Natural killer cell (primary cell): ENCODE measurements around the gene TNIK. TPM values are rescaled to one million over a fixed set of nuclear protein-coding genes. Genes with fewer than 3 reads are reported as not detected.

ENCODE experiments used
- ATAC-seq, 3 donors: fragments of 150-1000 bp in 2 of 3; fragments of 200-7000 bp in 1 of 3; cut with Tn5 transposase; 1 replicate in 1 of 3; 2 replicates in 2 of 3; pipeline ENCODE4 v1.10.0; 2021; ENCODE audit warnings: mild to moderate bottlenecking in 2 of 3, moderate library complexity in 2 of 3
- DNase-seq, 2 donors: peaks; one replicate each; pipeline versions ENCODE4 v3.0.0 to v3.0.0-alpha.2; 2013 to 2021; ENCODE audit warnings: mixed read lengths in 1 of 2
- H3K27ac ChIP-seq: one replicate; pipeline ENCODE4 v1.5.1; 2013; ENCODE audit warnings: mild to moderate bottlenecking, low read length
- H3K27me3 ChIP-seq: one replicate; pipeline ENCODE4 v1.6.1; 2013; ENCODE audit warnings: low read length; ENCODE audit not compliant: control insufficient read depth, insufficient read depth
- H3K36me3 ChIP-seq: one replicate; pipeline ENCODE4 v1.6.1; 2013; ENCODE audit warnings: low read length; ENCODE audit not compliant: control insufficient read depth, insufficient read depth
- H3K4me1 ChIP-seq: one replicate; pipeline ENCODE4 v1.6.1; 2013; ENCODE audit warnings: low read length; ENCODE audit not compliant: control insufficient read depth, insufficient read depth
- H3K4me3 ChIP-seq: one replicate; pipeline ENCODE4 v1.5.1; 2013; ENCODE audit warnings: low read length
- H3K9me3 ChIP-seq: one replicate; pipeline ENCODE4 v1.6.1; 2013; ENCODE audit warnings: low read length; ENCODE audit not compliant: control insufficient read depth, insufficient read depth
- H3K27ac Mint-ChIP-seq, 2 donors: one replicate each; pipeline ENCODE4 v1.8.0; 2022; ENCODE audit warnings: mild to moderate bottlenecking in 2 of 2, mixed read lengths in 2 of 2, moderate library complexity in 1 of 2
- H3K27me3 Mint-ChIP-seq, 2 donors: one replicate each; pipeline ENCODE4 v1.8.0; 2022; ENCODE audit warnings: low read depth in 2 of 2, mixed read lengths in 2 of 2
- H3K36me3 Mint-ChIP-seq: one replicate; pipeline ENCODE4 v1.8.0; 2022; ENCODE audit warnings: mixed read lengths
- H3K4me1 Mint-ChIP-seq, 2 donors: one replicate each; pipeline ENCODE4 v1.8.0; 2022; ENCODE audit warnings: mixed read lengths in 2 of 2
- H3K4me3 Mint-ChIP-seq: one replicate; pipeline ENCODE4 v1.8.0; 2022; ENCODE audit warnings: mild to moderate bottlenecking, moderate library complexity, mixed read lengths
- H3K9me3 Mint-ChIP-seq, 2 donors: one replicate each; pipeline ENCODE4 v1.8.0; 2022; ENCODE audit warnings: mixed read lengths in 2 of 2
- WGBS: methylation state at CpG from one replicate; pipeline ENCODE4 v1.1.7; 2013; ENCODE audit warnings: missing lambda C conversion rate; ENCODE audit not compliant: insufficient coverage; 5-methylcytosine and 5-hydroxymethylcytosine counted together
- intact Hi-C: fragments of 100-400 bp; cut with micrococcal nuclease; formaldehyde crosslinking; loops from one replicate; pipeline ENCODE4 v1.14.2; 2022
- total RNA-seq, 4 donors: library from RNA; stranded (reverse); fragments of 120-200 nt in 1 of 4; gene quantifications; one replicate each; pipeline versions ENCODE4 v1.2.3 to v1.2.4, GENCODE V29; 2013 to 2022
- TF ChIP-seq, protein P1 (sequence below): fragments of 200-600 bp; IDR thresholded peaks from one replicate; pipeline ENCODE4 v1.8.0; 2022; ENCODE audit warnings: antibody characterized with exemption

TNIK gene
- total RNA-seq, 3 donors from 2014 or later (not counting 1 experiment from before 2014, with no cell fraction given): 93.7 to 122 (median 119) TPM

DNA sequence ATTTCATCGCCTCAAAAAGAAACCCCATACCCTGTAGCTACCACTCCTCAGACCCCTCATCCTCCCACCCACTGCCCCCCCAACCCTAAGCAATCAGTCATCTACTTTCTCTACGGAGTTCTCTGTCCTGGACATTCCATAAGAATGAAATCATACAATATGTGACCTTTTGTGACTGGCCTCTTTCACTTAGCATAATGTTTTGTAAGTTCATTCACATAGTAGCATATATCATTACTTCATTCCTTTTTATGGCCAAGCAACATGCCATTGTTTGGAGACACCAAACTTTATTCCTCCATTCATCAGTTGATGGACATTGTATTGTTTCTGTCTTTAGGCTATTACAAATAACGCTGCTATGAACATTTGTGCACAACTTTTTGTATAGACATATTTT, 64.2 kb downstream of the TNIK start:
- no peak for DNase-seq
- no peaks in the 10 kb centered on the region for H3K36me3 ChIP-seq
- TF ChIP-seq, protein P1, sequence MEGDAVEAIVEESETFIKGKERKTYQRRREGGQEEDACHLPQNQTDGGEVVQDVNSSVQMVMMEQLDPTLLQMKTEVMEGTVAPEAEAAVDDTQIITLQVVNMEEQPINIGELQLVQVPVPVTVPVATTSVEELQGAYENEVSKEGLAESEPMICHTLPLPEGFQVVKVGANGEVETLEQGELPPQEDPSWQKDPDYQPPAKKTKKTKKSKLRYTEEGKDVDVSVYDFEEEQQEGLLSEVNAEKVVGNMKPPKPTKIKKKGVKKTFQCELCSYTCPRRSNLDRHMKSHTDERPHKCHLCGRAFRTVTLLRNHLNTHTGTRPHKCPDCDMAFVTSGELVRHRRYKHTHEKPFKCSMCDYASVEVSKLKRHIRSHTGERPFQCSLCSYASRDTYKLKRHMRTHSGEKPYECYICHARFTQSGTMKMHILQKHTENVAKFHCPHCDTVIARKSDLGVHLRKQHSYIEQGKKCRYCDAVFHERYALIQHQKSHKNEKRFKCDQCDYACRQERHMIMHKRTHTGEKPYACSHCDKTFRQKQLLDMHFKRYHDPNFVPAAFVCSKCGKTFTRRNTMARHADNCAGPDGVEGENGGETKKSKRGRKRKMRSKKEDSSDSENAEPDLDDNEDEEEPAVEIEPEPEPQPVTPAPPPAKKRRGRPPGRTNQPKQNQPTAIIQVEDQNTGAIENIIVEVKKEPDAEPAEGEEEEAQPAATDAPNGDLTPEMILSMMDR: no peak
- peak overlapping the region in 1 of 2 donors; percentile 55 for H3K27ac Mint-ChIP-seq
- no peak overlapping the region for H3K4me3 Mint-ChIP-seq
- ATAC-seq: no peak
- H3K36me3 Mint-ChIP-seq: peaks cover 9% of the 10 kb centered on the region
- no peaks in the 10 kb centered on the region for H3K9me3 ChIP-seq
- 98% methylated on average over 3 of the region's 3 CpGs for whole genome bisulfite sequencing
- intact Hi-C loops: no loop called here
- H3K4me1 ChIP-seq: no peaks in the 10 kb centered on the region
- no peak overlapping the region for H3K4me3 ChIP-seq
- H3K27me3 ChIP-seq: no peaks in the 10 kb centered on the region
- H3K27ac ChIP-seq: no peak overlapping the region
- peaks cover 70 to 77% of the 10 kb centered on the region in 2 donors for H3K4me1 Mint-ChIP-seq
- peaks cover 0 to 6% of the 10 kb centered on the region in 2 donors for H3K9me3 Mint-ChIP-seq
- H3K27me3 Mint-ChIP-seq: no peaks in the 10 kb centered on the region

DNA sequence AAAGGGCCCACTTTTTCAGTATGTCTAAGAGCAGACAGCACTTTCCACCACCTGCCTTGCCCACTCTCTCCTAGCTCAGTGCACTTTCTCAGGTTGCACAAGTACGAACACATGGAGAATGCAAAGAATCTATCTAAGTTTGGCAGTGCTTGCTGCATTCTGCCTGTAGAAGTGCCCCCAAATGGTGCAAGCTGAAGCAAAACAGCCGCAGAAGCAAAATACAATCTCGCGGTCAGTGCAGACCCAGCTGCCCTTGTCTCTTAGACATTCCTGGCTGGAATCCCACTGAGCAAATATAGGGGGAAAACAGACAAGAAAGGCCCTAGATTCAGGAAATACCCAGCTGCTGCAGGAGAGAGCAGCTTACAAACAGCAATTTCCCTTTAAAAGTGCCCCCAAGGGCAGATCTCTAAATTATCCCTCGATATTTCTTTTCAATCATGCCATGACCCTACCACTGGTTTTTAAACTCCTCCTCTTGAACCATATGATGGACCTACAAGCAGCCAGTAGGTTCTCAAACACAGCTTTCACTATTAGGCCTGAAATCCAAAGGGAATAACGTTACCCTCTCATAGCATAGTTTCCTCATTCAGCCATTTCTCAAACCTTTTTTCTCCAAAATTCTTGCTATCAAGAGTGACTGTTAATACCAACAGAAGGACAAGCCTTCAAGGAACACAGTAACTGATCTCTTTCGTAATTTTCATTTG, 67.0 kb downstream of the TNIK start:
- peaks cover 10% of the 10 kb centered on the region for H3K36me3 Mint-ChIP-seq
- H3K4me1 ChIP-seq: no peaks in the 10 kb centered on the region
- H3K4me1 Mint-ChIP-seq: peaks cover 77 to 81% of the 10 kb centered on the region in 2 donors
- 75% methylated on average over 7 of the region's 7 CpGs for WGBS
- DNase-seq (no peak), ATAC-seq (no peak)
- H3K9me3 Mint-ChIP-seq: peaks cover 0 to 8% of the 10 kb centered on the region in 2 donors
- no peak overlapping the region for H3K27ac ChIP-seq
- H3K27me3 Mint-ChIP-seq: no peaks in the 10 kb centered on the region
- H3K27me3 ChIP-seq: no peaks in the 10 kb centered on the region
- H3K27ac Mint-ChIP-seq: peak overlapping the region; percentile 22 to 66
- no peaks in the 10 kb centered on the region for H3K36me3 ChIP-seq
- TF ChIP-seq, protein P1: no peak
- H3K9me3 ChIP-seq: no peaks in the 10 kb centered on the region
- no peak overlapping the region for H3K4me3 ChIP-seq
- intact Hi-C loops: no loop called here
- no peak overlapping the region for H3K4me3 Mint-ChIP-seq

- H3K27ac Mint-ChIP-seq: no peak overlapping the region
- no peaks in the 10 kb centered on the region for H3K27me3 Mint-ChIP-seq
- Histone ChIP-seq H3K9me3 (no peaks in the 10 kb centered on the region), H3K27ac (no peak overlapping the region), H3K4me3 (no peak overlapping the region), H3K27me3 (no peaks in the 10 kb centered on the region), H3K4me1 (no peaks in the 10 kb centered on the region), H3K36me3 (no peaks in the 10 kb centered on the region)
- TF ChIP-seq, protein P1: no peak
- H3K4me3 Mint-ChIP-seq: no peak overlapping the region
- ATAC-seq: no peak
- intact Hi-C loops: no loop called here
- peaks cover 77 to 83% of the 10 kb centered on the region in 2 donors for H3K4me1 Mint-ChIP-seq
- no peak for DNase-seq
- peaks cover 10% of the 10 kb centered on the region for H3K36me3 Mint-ChIP-seq
- H3K9me3 Mint-ChIP-seq: peaks cover 0 to 8% of the 10 kb centered on the region in 2 donors
Observed at GRCh38 chr3:171391432-171391831, 68.8 kb downstream of the TNIK start.
